ENCODE results near the gene SLC22A12.
A peak's percentile ranks its signal among the peaks of the same experiment; 100 is the strongest.
"Not testable (repeated sequence)": the region's sequence is repeated elsewhere in the genome, so short reads cannot be mapped to it uniquely, and the experiment has no call there.

Gene SLC22A12

DNA sequence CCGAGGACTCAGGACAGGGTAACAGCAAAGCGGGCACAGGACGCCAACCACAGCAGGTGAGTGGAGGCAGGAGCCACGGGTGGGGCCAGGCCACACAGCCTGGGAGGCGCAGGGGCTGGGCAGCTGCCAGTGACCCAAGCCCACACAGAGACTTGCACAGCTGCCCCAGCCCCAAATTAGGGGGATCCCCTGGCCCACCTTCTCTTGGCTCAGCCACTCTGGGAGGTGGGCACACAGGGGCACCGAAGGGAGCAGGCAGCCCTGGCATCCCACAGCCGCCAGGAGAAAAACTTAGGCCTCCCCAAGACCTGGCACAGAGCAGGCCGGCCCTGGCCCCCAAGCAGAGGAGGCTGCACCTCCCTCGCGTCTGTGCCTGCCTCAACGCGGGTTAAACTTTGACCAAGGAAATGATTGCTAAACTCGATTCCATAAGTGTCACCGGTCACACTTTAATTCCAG, at the start of gene SLC22A12:
TSS of gene SLC22A12 (plus strand) at position 458 of the 459 bp plus-strand sequence. CDS start 337 bp downstream, outside the sequence.
- no peak for DNase-seq (ENCODE audit: low read depth)

DNA sequence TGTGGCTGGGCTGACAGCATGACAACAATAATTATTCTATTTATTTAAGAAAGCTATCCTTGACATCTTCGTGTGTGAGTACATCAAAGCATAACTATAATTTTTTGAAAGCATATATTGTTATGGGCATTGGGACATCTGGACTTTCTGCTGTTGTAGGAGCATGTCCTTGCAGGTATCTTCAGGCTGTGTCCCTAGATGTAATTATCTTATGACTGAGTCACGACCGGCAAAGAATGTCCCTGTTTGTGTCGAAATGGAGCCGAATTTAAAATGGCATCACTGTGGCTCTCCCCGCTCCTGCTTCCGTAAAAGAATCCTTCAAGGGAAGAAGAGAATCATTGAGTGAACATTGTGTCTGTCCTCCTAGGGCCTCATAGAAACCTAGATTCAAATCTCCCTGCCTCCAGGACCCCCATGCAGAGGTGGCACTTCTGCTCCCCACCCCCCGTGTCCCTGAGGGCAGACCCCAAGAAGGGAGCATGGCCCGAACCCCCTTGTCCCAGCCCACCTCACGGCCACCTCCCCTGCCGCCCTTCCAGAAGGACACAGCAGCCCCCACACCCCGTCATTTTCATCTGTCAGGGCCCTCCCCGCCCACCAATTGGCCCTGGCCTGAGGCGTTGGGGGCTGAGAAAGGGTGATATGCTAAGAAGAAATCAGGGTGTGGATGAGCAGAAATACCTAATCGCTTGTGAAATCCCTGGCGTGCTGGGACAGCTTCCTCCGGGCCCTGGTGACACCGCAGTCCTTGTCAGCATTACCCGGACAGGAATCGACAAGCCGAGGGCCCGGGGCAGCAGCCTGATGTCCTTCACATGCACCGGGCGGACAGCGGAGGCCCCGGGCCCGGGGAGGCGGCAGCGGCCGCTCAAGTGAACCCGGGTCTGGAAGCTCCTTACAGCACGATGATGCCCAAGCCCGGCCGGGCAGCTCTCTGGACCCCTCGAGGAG, 48.6 kb upstream of the SLC22A12 start:
- DNase-seq (ENCODE audit: low read depth): no peak

DNA sequence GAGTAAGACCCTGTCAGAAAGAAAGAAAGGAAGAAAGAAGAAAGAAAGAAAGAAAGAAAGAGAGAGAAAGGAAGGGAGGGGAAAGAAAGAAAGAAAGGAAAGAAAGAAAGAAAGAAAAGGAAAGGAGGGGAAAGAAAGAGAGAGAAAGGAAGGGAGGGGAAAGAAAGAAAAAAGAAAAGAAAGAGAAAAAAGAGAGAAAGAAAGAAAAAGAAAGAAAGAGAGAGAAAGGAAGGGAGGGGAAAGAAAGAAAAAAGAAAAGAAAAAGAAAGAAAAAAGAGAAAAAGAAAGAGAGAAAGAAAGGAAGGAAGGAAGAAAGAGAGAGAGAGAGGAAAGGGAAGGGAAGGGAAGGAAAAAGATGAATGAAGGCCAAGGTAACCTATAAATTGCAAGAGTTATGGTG, 47.2 kb upstream of the SLC22A12 start:
- DNase-seq (ENCODE audit: low read depth): no peak

DNA sequence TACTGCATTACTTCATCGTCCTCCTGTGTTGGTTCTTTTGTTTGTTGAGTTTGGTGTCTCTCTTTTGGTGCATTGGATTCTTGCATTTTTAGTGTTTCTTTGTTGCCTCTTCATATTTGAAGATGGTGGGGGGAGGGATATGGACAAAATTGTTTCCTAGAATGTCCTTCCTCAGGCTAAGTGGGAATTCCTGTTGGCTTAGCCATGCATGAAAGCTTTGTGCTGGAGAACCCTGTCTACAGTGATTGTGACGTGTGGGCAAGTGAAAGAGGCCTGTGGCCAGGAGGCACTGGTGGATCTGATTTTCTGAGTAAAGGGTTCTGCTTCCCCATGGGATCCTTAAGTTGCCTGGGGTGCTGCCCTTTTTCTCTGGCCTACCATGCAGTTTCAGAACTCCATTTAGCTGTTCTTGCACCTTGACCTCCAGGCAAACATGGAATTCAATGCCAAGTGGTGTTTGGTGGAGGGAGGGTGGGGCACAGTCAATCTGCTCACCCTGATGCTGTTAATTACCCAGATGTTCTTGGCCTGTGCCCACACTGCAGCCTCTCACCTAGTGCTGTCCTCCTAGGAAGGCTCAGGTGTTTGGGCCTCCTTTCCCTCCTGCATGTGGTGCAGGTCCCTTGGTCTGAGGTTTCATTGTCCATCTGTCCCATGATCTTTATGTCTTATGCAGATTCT, 46.3 kb upstream of the SLC22A12 start:
- no peak for DNase-seq (ENCODE audit: low read depth)

DNA sequence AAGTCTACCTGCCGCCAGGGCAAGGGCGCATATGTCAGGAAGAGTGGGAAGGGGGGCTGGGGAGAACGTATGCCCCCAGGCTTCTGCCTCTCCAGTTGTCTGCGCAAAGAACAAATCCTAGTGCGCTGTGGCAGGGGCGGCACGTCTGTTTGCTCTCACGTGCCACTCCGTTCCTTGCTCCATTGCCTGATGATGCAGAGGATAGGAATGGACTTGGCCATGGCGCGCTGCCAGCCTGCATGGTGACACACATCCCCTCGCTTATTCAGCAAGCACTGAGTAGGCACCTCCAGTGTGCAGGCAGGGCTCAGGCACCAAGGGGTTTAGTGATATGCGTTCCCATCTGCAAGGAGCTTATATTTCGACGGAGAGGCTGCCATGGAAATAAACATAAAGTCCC, 45.4 kb upstream of the SLC22A12 start:
- DNase-seq (ENCODE audit: low read depth): no peak

DNA sequence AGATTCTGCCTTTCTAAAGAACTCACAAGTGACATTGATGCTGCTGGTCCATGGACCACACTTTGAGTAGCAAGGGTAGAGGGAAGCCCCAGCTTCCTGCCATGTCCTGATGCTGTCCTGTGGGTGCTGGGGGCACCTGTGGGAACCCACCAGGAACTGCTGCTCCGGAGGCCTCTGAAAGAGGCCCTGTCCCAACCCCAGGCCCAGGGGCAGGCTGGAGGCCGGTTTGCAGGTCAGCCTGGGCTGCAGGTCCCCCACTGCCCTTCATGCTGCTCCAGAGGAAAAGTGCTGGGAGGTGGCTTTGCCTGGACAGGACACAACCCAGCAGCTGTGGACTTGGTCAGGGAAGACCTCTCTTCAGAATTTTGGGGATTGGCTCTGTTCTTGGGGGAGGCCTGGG, 44.8 kb upstream of the SLC22A12 start:
- DNase-seq (ENCODE audit: low read depth): no peak

DNA sequence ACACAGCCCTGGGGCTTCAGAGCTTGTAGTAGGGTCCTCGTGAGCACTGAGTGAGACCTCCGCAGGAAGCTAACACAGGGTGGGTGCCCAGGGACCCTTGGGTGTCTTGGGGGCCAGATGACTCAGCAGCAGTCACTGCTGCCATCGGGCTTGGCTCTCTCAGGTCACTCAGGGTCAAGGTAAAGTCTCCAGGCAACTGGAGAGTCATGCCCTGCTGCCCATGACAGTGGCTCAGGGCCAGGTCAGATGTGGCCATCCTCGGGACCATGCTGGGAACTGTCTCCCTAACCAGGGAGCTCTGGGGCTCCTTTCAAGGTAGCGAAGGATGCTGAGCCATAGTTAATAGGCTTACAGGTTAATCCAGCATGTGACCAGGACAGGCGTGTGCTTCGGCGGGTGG, 44.4 kb upstream of the SLC22A12 start:
- DNase-seq (ENCODE audit: low read depth): no peak

DNA sequence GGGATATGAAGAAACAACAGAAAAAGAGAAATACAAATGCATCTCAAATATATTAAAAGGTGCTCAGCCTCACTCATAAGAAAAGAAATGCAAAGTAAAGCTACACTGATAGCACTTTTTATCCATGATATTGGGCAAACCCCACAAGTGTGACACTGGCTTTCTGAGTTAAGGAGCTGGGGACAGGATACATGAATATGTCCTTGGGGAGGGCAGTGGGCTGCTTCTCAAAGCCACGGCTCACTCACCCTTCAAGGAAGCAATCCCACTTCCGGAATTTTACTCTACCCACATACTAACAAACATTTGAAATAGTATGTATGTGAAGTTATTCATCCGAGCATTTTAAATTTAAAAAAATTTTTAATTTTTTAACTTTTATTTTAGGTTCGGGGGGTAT, 41.1 kb upstream of the SLC22A12 start:
- no peak for DNase-seq (ENCODE audit: low read depth)

DNA sequence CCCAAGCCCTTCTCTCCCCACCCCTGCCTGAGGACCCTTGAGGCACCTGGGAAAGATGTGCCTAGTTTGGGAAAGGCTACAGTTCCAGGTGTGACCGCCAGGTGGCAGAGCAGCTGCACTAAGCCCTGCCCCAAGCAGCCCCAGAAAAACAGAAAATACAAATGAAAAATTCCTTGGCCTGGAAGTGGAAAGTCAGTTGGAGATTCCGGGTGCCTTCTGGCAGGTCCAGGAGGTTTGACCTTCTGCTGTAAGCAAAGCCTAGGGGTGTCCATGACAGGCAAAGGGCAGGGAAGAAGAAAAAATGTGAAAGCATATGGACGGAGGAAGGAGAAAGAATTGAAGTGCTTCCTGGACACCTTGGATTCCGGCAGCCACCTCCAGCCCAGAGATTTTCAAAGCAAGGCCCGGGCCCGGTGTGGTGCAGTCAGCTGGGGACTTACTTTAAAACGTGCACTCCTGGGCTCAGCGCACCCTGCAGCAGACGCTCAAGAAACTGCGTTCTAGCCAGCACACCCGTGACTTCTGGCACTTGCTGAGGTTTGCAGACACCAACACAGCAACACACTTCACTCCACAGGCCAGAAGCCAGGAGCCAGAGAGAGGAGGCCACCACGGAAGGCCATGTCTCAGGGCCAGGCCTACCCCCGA, 37.3 kb upstream of the SLC22A12 start:
- peak; percentile 29 for DNase-seq (ENCODE audit: low read depth)

DNA sequence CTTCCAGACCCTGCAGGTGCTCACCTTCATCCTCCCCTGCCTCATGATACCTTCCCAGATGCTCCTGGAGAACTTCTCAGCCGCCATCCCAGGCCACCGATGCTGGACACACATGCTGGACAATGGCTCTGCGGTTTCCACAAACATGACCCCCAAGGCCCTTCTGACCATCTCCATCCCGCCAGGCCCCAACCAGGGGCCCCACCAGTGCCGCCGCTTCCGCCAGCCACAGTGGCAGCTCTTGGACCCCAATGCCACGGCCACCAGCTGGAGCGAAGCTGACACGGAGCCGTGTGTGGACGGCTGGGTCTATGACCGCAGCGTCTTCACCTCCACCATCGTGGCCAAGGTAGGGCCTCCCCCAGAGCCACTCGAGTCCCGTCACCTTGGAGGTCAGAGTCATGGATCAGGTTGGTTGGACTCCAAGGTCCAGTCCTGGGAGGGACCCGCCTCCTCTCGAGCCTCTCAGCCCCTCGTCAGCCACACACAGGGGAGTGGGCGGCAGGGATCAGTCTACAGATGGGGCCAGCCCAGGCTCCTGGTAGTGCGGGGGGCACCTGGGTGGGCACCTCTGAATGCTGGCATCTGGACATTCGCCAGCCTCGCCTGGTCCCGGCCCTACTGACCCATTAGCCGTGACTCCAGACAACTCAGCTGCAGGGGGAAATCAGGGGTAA, 34.8 kb upstream of the SLC22A12 start:
- DNase-seq (ENCODE audit: low read depth): no peak

DNA sequence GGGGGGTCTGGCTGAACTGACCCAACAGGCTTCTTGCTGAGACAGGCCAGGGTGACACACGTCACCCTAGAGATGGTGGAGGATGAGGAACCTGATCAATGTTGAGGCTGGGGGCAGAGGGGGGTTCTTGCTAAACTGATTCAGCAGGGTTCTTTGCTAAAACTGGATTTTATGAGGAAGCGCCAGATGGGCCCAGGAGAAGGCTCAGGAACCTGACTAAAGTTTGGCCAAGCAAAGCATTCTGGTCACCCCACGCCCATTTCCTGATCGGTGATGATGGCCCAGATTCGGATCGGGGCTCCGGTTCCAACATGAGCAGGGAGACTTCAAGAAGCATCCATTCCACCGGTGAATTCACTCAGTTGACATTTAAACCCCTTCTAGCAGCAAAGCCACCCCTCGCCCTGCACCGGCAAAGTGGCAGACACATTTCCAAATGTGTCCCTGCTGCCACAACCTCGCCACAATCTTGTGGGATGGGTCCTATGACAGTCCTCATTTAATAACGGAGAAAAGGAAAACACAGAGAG, 34.2 kb upstream of the SLC22A12 start:
- DNase-seq (ENCODE audit: low read depth): no peak

DNA sequence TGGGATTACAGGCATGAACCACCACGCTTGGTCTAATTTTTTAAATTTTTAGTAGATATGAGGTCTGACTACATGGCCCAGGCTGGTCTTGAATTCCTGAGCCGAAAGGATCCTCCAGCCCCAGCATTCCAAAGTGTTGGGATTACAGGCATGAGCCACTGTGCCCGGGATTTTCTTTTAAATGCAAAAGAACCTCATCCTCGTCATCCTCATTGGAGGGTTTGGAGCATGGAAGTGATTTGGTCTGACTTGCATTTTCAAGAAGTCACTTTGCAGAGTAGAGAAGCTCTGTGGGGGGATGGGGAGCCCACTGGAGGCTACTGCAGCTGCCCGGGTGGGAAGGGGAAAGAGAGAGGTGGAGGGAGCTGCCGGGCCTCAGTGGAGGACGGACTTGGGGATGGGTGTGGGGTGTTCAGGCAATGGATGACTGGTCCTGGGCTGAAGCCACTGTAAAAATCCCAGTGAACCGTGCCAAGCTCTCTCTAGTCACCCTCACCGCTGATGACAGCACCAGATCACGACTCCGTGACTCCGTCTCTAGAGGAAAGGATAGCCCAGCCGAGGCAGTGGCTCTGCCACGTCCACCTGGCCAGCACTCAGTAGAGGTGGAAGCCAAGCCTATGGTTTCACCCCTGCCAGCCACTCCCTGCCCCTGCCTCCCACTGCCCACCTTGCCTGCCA, 32.8 kb upstream of the SLC22A12 start:
- no peak for DNase-seq (ENCODE audit: low read depth)

DNA sequence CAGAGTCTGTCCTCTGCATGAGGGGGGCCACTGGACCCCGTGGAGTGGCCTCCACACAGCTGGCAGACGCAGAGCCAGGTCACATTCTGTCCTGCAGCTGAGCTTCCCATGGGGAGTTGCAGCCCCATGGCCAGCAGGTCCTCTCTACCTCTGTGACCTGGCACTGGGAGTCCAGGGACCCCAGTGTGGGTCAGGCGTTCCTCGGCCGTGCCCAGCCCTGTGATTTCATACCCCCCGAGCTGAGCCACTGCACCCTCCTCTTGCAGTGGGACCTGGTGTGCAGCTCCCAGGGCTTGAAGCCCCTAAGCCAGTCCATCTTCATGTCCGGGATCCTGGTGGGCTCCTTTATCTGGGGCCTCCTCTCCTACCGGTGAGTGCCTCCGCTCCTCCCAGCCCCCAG, 32.2 kb upstream of the SLC22A12 start:
- DNase-seq (ENCODE audit: low read depth): no peak

DNA sequence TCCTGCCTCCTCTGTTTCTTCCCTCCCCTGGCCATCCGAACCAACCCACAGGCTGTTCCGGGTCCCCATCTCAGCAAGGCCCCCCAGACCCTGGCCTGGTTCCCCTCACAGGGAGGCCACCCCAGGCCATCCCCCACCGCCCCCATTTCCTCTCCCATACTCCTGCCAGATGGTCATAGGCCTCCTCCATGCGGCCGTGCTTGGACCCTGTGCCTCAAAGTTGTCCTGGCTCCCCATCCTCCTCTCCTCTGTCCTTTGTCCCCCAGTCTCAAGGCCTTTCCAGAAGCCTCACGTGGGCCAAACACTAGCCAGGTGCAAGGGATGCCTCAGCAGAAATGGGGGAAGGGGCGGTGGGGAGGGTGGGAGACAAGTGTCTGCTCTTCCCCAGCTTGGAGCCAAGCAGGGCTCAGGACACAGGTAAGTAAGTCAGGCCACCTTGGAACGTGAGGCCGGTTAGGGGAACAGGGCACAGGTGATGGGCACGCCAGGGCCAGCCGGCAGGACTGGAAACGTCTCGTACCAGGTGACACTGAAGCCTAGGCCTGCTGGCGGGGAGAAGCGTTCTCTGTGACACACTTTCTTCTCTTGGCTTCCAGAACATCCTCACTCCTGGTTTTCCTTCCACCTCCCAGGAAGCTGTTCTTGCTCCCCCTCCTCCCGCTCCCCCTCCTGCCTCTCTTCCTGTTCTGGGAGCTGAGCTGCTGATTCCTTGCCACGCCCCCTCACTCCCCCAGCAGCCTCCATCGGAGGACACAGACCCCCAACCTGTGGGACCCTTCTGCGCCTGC, 31.5 kb upstream of the SLC22A12 start:
- DNase-seq (ENCODE audit: low read depth): no peak

DNA sequence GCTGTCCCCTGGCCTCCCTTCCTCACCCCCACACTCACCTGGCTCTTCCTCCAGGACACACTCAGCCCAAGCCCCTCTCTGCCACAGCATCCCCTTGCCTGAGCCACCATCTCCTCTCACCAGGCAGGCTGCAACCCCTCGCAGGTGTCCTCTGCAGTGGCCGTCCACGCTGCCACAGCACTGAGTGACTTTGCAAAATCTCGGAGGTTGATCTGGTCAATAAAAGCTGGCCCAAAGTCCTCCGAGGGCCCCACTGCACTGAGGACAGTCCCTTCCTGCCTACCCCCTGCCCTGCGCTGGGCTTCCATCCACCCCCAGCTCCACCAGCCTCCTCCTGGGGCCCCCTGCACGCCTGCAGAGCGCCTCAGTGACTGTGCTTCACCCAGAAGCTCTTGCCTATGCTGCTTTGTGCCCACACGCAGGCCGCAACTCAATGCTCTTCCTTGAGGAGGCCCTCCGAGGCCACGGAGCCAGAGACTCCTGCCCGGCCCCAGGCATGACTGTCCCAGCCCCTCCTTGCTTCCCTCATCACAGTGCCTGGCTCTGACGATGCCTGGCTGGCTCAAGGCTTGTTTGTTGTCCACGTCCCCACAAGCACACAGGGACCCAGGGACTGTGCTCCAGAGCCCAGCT, 30.8 kb upstream of the SLC22A12 start:
- DNase-seq (ENCODE audit: low read depth): no peak

DNA sequence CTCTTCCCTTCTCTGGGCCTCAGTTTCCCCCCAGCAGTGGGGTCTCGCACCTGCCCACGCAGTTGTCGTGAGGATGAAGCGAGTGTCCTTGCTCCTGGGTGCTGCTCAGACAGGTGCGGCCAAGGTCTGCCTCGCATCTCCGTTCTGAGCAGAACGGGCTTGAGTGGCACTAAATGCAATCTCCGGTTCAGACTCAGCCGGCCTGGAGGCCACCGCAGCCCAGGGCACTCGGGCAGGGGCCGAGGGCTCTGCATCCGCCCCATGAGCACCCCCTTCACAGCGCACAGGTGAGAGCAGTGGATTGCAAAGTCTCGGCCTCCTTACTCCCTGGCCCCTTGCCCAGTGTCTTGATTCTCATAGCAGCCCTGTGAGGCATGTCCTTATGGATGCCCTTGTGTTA, 30.1 kb upstream of the SLC22A12 start:
- DNase-seq (ENCODE audit: low read depth): no peak

DNA sequence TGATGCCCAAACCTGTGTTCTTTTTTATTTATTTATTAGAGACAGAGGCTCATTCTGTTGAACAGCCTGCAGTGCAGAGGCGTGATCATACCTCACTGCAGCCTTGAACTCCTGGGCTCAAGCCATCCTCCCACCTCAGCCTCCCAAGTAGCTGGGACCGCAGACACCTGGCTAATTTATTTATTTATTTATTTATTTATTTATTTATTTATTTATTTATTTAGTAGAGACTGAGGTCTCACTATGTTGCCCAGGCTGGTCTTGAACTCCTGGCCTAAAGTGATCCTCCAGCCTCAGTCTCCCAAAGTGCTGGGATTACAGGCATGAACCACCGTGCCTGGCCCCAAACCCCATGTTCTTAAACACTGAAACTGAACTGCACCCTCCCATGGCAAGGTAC, 29.6 kb upstream of the SLC22A12 start:
- not testable (repeated sequence) for DNase-seq (ENCODE audit: low read depth)

DNA sequence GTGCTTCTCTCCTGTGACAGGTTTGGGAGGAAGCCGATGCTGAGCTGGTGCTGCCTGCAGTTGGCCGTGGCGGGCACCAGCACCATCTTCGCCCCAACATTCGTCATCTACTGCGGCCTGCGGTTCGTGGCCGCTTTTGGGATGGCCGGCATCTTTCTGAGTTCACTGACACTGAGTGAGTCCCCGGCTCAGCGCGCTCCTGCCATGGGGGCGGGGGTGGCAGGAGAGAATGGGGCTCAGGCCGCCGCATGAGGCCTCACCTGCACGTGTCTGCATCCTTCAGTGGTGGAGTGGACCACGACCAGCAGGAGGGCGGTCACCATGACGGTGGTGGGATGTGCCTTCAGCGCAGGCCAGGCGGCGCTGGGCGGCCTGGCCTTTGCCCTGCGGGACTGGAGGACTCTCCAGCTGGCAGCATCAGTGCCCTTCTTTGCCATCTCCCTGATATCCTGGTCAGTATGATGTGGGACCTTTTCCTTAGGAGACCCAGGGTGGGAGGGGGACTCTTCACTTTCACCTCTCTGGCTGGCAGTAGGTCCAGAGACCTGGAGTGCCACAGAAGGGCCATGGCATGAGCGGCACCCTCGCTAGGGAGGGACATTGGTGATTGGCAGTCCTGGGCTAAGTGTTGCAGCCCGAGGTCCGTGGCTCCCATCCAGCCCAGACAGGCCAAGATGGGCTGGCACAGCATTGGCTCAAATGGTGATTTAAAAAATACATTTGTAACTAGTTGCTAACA, 28.9 kb upstream of the SLC22A12 start:
- DNase-seq (ENCODE audit: low read depth): no peak

DNA sequence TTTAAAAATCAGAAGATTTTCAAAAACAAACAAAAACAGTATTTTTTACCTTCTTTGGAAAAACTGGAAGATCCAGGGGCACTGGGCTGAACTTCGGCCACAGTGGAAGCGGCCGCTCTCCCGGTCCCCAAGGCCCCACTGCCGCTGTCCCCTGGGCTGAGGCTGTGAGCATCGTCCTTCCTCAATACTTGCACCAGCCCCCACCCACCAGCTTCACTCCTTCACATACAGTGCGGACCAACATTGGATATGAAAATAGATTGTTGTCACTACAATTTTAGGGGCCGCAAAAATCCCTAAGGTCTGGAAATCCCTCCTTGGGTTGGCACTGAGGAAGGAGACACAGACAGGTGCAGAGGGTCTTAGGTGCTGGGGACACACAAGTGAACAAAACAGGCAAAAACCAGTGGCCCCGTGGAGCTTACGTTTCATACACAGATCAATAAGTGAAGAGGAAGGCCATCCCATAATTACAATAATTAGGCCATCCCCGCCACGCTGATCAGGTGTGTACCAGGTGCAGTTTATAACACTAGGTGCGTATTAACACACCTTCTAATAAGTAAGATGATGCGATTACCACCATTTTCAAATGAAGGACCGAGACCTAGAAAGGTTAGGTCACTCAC, 28.2 kb upstream of the SLC22A12 start:
- no peak for DNase-seq (ENCODE audit: low read depth)
